H1 (cell line): Measurements from ENCODE around the gene DIPK1C.

Source experiments
- JUN ChIP-seq: IDR thresholded peaks from 2 replicates; pipeline ENCODE4 v1.6.1; 2011; ENCODE audit warnings: low read depth, mild to moderate bottlenecking, improper control_type of control experiment, low read length
- SIX5 ChIP-seq: IDR thresholded peaks from 2 replicates; pipeline ENCODE4 v1.6.1; 2011; ENCODE audit warnings: mild to moderate bottlenecking, low read depth, low read length
- TF ChIP-seq, protein P1 (sequence below), 3 experiments: IDR thresholded peaks; 1 replicate in 2 of 3; 2 replicates in 1 of 3; pipeline versions ENCODE4 v1.5.1 to v1.6.1; 2011; ENCODE audit warnings: low read length in 3 of 3, mild to moderate bottlenecking in 3 of 3, inconsistent platforms in 2 of 3, low read depth in 1 of 3, moderate library complexity in 1 of 3; ENCODE audit not compliant: insufficient read depth in 1 of 3; ENCODE audit errors: control extremely low read depth in 1 of 3

DNA sequence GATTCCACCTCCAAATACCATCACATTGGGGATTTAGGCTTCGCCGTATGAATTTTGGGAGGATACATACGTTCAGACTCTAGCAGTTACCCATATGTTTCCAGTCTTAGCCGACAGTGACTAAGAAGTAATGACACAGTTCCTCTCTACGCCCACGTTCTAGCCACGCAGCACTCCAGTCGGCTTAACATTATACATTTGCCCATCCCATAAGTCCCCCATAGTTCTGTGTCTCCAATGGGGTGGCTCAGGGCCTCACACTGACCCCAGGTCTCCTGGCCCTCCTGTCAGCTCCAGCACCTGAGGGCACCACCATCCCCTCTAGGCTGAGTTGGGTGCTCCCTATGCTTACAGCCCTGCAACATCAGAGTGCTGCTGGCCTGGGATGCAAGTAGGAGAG lies 20.7 kb upstream of the DIPK1C start:
- TF ChIP-seq JUN, result no peak
- no peak for TF ChIP-seq SIX5
- TF ChIP-seq, protein P1, sequence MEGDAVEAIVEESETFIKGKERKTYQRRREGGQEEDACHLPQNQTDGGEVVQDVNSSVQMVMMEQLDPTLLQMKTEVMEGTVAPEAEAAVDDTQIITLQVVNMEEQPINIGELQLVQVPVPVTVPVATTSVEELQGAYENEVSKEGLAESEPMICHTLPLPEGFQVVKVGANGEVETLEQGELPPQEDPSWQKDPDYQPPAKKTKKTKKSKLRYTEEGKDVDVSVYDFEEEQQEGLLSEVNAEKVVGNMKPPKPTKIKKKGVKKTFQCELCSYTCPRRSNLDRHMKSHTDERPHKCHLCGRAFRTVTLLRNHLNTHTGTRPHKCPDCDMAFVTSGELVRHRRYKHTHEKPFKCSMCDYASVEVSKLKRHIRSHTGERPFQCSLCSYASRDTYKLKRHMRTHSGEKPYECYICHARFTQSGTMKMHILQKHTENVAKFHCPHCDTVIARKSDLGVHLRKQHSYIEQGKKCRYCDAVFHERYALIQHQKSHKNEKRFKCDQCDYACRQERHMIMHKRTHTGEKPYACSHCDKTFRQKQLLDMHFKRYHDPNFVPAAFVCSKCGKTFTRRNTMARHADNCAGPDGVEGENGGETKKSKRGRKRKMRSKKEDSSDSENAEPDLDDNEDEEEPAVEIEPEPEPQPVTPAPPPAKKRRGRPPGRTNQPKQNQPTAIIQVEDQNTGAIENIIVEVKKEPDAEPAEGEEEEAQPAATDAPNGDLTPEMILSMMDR (IDR thresholded peaks at IDR 0.05; ENCODE audit: control extremely low read depth in 1 of 3, insufficient read depth in 1 of 3, low read depth in 1 of 3, low read length in 3 of 3), result no peak
